Measurements from ENCODE around the gene MED15.
A peak's percentile ranks its signal among the peaks of the same experiment; 100 is the strongest.
"Not testable (repeated sequence)": the region's sequence is repeated elsewhere in the genome, so short reads cannot be mapped to it uniquely, and the experiment has no call there.

The MED15 gene

DNA sequence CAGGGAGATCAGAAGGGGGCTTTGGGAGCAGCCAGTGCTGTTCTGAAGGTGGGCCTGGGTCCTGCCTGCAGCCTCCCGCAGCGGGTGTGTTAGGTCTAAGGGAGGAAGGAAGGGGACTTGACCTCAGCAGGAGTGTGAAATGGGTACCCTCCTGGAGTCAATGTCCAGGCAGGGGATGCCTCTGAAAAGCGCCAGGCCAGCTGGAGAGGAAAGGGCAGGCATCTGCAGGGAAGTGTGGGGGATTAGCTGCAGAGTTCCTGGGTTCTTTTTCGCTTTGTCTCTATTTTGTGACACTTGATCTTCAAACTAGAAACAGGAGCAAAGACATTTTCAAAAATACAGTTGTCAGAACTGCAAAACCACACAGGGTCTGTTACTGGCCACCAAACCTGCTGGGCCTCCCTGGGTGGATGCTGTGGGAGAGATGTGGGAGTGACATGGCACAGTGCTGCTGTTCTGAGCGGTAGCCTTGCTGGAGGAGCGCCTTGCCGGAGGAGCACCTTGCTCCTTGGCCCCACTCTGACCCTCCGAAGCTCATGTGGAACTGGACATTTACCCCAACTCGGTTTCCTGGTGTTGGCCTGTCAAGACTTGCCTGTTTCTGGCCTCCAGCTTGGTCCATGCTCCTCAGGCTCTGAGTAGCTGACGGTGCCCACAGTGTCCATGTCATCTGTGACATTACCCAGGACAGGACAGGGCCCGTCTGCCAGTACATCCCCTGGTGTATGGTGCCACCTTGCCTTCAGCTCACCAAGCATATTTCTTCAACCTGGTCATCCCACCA, 25.9 kb downstream of the MED15 start:
- DNase-seq: no peak

DNA sequence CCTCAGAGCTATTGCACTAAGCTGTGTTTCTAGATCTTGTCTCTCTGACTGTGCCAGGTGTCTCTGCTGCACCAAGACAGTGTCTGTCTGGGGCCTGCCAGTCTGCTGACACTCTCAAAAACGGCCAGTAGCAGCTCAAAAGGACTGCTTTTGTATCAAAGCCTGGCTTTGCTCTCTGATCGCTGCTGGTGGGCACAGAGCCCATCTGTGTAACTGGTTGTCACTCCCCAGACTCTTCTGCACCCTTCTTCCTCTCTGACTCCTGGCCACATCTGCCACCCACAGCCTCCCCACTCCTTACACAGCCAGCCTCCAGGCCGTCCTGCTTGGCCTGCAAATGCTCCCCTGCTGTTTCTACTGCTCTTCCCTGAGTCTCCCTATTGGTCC, 26.5 kb downstream of the MED15 start:
- DNase-seq: no peak

DNA sequence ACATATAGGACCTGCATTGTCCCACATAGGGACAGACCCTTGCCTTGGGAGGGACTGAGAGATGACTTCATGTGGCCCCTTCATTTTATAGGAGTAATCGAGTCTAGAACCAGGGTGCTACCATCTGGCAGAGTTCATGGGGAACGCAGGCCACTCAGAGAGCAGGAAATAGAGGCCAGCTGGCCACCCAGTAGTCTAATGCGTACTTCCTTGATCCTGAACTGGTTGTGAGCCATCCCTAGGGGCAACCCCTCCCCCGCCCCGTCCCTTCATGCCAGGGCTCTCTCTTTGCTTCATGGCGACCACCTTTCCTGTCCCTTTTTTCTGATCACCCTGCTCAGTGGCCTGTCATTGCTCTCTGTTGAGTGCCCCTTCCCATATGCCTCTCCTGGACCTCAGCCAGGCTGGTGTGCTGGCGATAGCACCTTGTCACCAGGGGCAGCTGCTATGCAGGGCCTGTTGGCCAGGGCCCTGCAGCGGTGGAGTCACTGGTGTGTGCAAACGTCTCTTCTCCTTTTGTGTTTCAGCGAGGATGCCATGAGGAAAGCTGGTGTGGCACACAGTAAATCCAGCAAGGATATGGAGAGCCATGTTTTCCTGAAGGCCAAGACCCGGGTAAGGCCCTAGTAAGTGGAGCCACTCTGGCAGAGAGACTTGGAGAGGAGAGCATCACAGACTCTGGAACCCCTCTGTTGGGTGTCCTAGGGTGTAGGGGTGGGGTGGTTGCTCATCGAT, 29.3 kb downstream of the MED15 start:
- no peak for DNase-seq

DNA sequence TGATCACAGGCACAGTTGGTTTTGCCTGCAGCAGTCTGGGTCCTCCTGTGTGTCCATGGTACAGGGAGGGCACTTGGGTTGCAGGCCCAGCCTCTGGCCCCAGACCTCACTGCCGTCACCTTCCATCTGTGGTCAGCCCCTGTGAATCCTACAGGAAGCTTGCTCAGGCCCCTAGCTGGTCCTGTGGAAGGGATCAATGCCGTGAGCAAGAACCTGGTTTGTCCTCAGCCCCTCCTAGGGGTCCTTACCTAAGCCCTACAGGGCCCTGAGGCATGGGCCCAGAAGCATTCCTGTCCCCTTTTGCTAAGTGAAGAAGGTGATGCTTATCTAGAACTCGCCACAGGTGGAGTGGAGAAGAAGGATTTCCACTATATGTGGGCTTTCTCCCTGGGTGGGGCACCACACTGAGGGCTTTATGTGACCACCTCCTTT, 29.9 kb downstream of the MED15 start:
- DNase-seq: no peak

- no peak for DNase-seq
These were observed 30.6 kb downstream of the MED15 start for GRCh38 chr22:20537983-20538382.

- not testable (repeated sequence) for DNase-seq
These were observed 31.5 kb downstream of the MED15 start for GRCh38 chr22:20538875-20539274.

GRCh38 chr22:20542055-20542454, 34.6 kb downstream of the MED15 start:
- no peak for DNase-seq

DNA sequence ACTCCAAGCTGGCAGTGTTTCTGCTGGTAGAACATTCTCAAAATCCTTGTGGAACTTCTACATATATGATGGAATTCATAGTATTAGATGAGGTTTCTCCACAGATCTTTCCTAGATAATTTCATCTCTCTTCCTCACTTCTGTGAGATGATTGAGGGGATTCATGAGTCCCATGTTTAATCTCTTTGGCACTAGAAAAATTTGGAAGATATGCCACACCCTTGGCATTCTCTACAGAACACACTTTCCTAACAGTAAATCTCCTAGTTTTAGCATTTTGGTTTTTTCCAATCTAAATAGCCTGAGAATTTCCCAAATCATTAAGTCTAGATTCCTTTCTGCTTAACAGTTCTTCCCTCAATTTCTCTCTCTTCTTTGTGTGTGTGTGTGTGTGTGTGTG, 35.3 kb downstream of the MED15 start:
- DNase-seq: no peak

GRCh38 chr22:20545318-20545634, 37.9 kb downstream of the MED15 start:
- DNase-seq: not testable (repeated sequence)

DNA sequence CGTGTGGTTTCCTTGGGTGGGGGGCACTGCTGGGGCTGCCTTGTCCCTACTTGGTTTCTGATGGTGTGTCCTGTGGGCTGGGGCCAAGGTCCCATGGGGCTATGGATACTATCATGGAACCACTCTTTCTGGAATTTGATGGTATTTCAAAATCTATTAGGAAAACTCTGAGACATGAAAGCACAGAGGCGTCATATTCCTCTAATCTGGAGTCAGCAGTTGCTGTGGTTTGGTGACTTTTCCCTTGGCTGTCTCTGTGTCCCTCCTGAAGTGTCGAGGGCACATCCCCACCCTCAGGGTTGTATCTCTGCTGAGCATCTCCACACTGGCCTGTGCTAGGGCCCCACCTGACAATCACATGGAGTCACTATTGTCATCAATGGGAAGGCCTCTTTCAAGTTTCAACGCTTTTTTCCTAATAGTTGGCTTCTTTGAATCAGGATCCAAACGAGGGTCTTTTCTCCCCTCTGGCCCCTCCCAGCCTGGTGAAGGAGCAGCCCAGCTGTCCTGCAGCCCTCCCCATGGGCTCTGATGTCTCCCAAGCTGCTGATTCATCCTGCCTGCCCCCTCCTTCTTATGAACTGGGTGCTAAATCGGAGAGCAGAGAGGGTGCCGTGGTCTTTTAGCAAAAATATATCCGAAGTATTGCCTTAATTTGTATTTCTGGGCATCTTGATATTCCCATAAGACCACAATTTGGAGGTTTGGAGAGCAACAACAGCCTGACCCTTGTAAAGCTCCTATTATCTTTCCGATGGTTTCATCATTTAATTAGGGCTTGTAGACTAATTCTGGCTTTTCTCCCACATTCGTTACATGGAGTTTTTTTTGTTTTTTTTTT, 38.5 kb downstream of the MED15 start:
- no peak for DNase-seq

- no peak for DNase-seq
These were observed 39.1 kb downstream of the MED15 start for GRCh38 chr22:20546541-20546950.

DNA sequence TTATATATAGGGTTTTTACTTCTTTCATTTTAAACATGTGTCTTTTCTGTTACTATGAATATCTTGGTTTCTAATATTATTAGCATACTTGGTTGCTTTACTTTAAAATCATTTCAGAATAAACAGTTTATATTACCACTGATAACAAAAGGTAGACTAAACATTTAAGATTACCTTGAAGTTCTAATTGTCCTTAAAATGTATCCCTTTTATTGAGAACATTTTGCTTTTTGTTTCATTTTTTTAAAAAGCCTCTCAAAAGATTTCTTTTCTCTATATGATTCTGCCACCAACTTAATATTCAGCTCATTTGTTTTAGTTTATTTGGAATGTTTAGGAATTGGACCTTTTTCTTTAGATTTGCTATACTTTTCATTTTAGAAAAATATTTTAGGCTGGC, 39.6 kb downstream of the MED15 start:
- DNase-seq: no peak

DNA sequence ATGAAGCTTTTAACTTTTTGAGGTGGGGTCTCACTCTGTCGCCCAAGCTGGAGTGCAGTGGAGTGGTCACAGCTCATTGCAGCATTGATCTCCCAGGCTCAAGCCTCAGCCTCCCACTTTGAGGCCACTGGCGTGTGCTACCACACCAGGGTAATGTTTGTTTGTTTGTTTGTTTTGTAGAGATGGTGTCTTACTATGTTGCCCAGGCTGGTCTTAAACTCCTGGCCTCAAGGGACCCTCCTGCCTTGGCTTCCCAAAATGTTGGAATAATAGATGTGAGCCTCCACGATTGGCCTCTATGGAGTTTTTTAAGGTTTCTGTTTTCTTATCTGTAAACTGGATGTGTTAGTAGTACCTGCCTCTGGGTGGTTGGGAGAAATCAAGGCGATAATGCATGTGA, 41.4 kb downstream of the MED15 start:
- DNase-seq: no peak

- no peak for DNase-seq
These were observed 41.9 kb downstream of the MED15 start for GRCh38 chr22:20549232-20549841.

DNA sequence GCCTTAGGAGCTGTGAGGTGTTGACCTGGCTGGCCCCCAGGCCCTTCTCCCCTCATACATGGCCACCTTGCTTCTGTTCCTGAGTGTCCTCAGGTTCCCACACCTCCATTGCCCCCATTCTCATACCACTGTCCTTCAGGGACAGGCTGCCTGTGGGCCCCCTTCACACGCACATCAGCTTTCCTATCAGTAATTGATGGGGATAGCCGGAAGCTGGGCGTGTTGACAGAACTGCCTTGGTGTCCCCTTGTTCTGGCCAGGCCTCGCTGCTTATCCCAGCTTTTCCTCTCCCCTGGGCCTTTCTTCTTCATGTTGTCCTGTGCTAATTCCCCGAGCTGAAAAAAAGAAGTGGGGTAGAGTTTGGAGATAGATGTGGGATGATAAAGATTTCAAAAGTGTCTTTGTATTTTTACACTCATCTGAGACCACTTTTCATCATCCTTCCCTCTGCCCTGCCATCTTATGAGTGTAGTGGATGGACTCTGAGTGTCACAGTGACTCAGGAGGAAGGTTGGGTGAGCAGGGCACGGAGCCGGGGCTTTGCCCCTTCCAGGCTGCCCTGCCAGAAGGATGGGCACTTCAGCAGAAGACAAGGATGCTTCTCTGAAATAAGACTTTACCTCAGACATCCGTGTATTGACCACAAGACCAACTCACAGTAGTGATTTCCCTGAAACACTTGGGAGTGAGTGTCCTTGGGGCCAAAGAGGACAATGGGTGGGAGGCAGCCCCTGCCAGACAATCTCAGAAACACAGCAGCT, 42.8 kb downstream of the MED15 start:
- DNase-seq: no peak

- DNase-seq: peak; percentile 46 to 49
These were observed 43.7 kb downstream of the MED15 start for GRCh38 chr22:20550851-20551744.

GRCh38 chr22:20551805-20552442, 44.5 kb downstream of the MED15 start:
- peak in 1 of 2 experiments; percentile 23 for DNase-seq

GRCh38 chr22:20552443-20553401, 45.3 kb downstream of the MED15 start:
- no peak for DNase-seq

GRCh38 chr22:20553947-20554741, 46.7 kb downstream of the MED15 start:
- no peak for DNase-seq
